Measurements from ENCODE around the gene IRAK4.
A peak's percentile ranks its signal among the peaks of the same experiment; 100 is the strongest.

IRAK4 gene

DNA sequence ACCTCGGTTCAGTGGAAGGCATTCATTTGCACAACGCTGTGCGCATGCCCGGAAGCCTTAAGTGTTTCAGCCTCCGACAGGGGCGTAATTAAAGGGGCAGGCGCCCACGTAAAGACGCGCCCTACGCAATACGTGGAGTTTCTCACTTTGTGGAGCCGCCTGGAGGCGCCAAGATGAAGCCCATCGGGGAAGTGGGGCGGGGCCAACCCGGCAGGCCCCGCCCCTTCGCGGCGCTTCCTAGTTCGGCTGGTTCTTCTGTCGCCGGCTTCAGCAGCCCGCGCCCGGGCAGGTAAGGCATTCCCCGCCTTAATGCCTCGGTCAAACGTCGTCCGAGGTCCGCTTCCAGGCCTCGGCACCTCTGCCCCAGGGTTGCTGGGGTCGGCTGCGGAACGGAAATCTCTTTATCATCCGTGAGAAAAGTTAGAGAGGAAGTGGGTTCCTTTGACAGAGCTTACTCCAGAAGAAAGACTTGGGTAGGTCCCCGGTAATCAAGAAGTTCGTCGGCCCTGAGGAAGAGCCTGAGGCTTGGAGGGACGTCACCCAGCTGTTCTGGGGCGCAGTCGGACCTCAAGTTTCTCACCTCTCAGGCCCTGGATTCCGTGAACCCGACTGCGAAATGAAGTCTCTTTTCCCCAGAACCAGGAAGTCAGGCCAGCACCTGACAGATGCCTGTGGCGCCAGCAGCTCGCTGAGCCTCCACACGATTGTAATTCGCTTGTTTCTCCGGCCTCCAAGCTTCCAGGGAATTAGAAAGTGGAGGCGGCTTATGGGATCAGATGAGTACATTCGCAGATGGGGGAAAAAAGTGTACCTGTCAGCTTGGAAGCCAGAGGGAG lies at the start of gene IRAK4, which contains the start of gene PUS7L:
IRAK4 (plus strand) TSS at position 224 of the 836 bp plus-strand sequence. CDS start 9,161 bp downstream, outside the sequence.
PUS7L (minus strand) TSS at position 63 of the 836 bp plus-strand sequence. CDS start 3,545 bp downstream, outside the sequence.
- peak; percentile 95 for DNase-seq
- TF ChIP-seq, protein P1, sequence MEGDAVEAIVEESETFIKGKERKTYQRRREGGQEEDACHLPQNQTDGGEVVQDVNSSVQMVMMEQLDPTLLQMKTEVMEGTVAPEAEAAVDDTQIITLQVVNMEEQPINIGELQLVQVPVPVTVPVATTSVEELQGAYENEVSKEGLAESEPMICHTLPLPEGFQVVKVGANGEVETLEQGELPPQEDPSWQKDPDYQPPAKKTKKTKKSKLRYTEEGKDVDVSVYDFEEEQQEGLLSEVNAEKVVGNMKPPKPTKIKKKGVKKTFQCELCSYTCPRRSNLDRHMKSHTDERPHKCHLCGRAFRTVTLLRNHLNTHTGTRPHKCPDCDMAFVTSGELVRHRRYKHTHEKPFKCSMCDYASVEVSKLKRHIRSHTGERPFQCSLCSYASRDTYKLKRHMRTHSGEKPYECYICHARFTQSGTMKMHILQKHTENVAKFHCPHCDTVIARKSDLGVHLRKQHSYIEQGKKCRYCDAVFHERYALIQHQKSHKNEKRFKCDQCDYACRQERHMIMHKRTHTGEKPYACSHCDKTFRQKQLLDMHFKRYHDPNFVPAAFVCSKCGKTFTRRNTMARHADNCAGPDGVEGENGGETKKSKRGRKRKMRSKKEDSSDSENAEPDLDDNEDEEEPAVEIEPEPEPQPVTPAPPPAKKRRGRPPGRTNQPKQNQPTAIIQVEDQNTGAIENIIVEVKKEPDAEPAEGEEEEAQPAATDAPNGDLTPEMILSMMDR (IDR thresholded peaks at IDR 0.05; ENCODE audit: low read depth, low read length): peak; percentile 56
- peaks cover 10% of the 10 kb centered on the region for H3K36me3 ChIP-seq
- no peaks in the 10 kb centered on the region for H3K9me3 ChIP-seq (ENCODE audit: severe bottlenecking)
- H3K4me3 ChIP-seq (ENCODE audit: low read depth, low read length): peak within 1 kb of the TSS; percentile 71
- no peaks in the 10 kb centered on the region for H3K27me3 ChIP-seq (ENCODE audit: insufficient read depth, low read depth, severe bottlenecking)
- H3K27ac ChIP-seq: peak within 1 kb of the TSS; percentile 98

DNA sequence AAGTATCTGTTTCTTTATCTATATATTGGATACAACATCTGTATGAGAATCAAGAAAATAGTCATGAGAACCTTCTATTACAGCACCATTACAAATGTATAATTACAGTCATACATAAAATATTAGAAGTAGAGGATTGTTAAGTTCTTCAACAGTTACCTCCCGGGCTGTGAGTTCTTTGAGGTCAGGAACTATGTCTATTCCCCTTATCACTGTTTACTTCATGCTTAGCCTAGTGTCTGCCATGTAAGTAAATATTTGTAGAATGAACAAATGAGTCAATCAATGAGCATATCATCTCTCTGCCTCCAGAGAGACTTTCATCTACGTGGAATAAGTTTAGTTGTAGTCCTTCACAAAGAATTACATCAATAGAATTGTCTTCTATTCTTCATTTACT lies 47.4 kb upstream of the IRAK4 start:
- no peak for DNase-seq
- Histone ChIP-seq H3K4me3 (ENCODE audit: low read depth, low read length) (no peak overlapping the region), H3K9me3 (ENCODE audit: severe bottlenecking) (no peaks in the 10 kb centered on the region), H3K27me3 (ENCODE audit: insufficient read depth, low read depth, severe bottlenecking) (no peaks in the 10 kb centered on the region), H3K27ac (no peak overlapping the region), H3K36me3 (no peaks in the 10 kb centered on the region)
- TF ChIP-seq, protein P1 (IDR thresholded peaks at IDR 0.05; ENCODE audit: low read depth, low read length): no peak

DNA sequence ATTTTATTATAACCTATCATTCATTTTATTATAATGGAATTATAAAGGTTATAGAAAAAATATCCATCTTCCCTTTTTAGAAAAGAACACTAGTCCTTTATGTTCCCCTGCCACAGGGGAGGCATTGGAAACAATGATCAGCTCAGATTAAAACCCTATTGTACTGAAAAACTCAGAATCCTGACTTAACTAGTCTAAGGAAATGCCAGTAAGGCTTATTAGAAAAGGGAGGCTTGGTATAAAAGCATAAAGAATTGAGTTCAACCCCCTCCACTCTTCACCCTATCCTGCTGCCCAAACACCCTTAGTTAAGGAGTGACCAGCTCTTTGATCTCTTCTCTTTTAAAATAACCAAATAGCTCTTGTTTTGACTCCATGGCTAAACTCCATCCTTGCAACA lies 36.1 kb upstream of the IRAK4 start:
- H3K9me3 ChIP-seq (ENCODE audit: severe bottlenecking): no peaks in the 10 kb centered on the region
- no peaks in the 10 kb centered on the region for H3K36me3 ChIP-seq
- TF ChIP-seq, protein P1 (IDR thresholded peaks at IDR 0.05; ENCODE audit: low read depth, low read length): no peak
- no peaks in the 10 kb centered on the region for H3K27me3 ChIP-seq (ENCODE audit: insufficient read depth, low read depth, severe bottlenecking)
- DNase-seq: no peak
- no peak overlapping the region for H3K4me3 ChIP-seq (ENCODE audit: low read depth, low read length)
- no peak overlapping the region for H3K27ac ChIP-seq

DNA sequence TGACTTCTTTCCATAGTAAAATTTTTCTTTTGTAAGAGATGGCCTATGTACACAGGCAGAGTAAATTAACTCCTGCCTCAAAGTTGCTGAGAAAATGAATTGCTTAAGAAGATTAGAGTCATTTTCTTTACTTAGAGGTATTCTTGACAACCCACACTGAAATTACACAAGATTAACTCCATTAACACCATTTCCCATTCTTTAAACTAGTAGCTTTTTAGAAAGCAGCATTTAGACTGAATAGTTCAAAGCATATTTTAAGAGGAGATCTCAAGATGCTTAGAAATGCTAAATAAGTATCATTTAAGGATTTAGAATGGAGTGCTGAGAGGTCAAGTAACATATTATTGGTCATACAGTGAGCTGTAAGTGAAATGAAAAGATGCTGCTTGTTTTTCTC lies 35.6 kb upstream of the IRAK4 start:
- H3K4me3 ChIP-seq (ENCODE audit: low read depth, low read length): no peak overlapping the region
- no peaks in the 10 kb centered on the region for H3K9me3 ChIP-seq (ENCODE audit: severe bottlenecking)
- no peak for DNase-seq
- TF ChIP-seq, protein P1 (IDR thresholded peaks at IDR 0.05; ENCODE audit: low read depth, low read length): no peak
- no peaks in the 10 kb centered on the region for H3K27me3 ChIP-seq (ENCODE audit: insufficient read depth, low read depth, severe bottlenecking)
- no peak overlapping the region for H3K27ac ChIP-seq
- H3K36me3 ChIP-seq: no peaks in the 10 kb centered on the region

DNA sequence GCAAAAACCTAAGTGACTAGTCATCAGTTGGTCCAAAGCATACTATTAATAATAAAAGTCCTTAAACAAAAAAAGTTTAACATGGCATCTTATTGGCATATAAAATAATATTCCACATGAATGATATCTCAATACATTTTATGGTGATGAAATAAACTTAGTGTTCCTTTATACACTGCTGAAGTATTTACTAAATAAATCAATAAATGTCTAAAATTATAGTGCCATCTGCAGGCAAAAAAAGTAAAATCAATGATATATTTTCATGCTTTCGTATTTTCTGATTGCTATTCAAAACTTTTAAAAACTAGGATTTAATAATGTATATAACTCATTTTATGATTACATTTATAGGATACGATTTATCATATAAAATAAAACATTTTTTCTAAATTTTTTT lies 30.6 kb upstream of the IRAK4 start:
- H3K27ac ChIP-seq: no peak overlapping the region
- TF ChIP-seq, protein P1 (IDR thresholded peaks at IDR 0.05; ENCODE audit: low read depth, low read length): no peak
- no peaks in the 10 kb centered on the region for H3K9me3 ChIP-seq (ENCODE audit: severe bottlenecking)
- DNase-seq: no peak
- H3K36me3 ChIP-seq: peaks cover 6% of the 10 kb centered on the region; the same call in 1 of the 2 replicates
- H3K27me3 ChIP-seq (ENCODE audit: insufficient read depth, low read depth, severe bottlenecking): no peaks in the 10 kb centered on the region
- H3K4me3 ChIP-seq (ENCODE audit: low read depth, low read length): no peak overlapping the region
